HG02610 (cell line): ENCODE measurements around the gene STXBP1.

Experiments used
- ATAC-seq: cut with Tn5 transposase; IDR thresholded peaks from one replicate; pipeline ENCODE4 v1.9.1; 2021; ENCODE audit warnings: mild to moderate bottlenecking, moderate library complexity; ENCODE audit not compliant: unreplicated experiment

The STXBP1 gene

DNA sequence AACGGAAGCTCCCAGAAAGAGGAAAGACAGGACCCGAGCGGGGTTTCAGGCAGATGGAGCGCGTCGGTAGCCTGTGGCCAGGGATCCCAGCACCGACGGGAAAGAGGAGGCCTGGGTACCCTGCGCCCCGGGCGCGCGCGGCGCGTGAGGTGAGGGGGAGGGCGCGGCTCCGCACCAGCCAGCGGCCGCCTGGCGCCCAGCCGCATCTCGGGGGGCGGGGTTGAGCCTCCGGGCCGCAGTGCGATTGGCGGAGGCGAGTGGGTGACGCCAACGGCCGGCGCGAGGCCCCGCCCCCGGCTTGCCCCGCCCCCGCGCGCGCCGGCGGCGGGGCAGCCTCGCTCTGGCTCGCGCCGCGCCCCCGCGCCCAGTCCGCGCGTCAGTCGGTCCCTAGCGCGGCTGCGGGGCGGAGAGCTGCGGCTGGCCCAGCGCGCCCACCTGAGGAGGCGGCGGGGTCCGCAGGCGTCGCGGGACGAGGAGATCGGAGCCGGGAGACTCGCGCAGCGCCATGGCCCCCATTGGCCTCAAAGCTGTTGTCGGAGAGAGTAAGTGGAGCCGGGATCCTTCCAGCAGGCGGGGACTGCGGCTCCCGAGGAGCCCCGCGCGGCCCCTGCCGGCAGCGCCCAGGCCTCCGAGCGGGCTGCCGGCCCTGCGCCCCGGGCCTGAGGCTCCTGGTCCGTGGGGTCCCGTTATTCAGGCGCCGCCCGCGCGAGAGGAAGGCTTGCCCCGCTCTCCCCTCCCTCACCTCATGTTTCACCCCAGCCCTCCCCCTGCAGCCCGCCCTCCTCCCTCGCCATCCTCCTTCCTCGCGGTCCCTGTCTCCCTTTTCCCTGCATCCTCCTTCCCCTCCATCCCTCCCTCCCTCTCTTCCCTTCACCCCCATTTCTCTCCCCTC lies at the start of gene STXBP1:
Gene STXBP1, plus strand, starts transcription at position 379 of the 892 bp plus-strand sequence. Its CDS starts 127 bp downstream, at position 506.
- peak; percentile 92 for ATAC-seq

DNA sequence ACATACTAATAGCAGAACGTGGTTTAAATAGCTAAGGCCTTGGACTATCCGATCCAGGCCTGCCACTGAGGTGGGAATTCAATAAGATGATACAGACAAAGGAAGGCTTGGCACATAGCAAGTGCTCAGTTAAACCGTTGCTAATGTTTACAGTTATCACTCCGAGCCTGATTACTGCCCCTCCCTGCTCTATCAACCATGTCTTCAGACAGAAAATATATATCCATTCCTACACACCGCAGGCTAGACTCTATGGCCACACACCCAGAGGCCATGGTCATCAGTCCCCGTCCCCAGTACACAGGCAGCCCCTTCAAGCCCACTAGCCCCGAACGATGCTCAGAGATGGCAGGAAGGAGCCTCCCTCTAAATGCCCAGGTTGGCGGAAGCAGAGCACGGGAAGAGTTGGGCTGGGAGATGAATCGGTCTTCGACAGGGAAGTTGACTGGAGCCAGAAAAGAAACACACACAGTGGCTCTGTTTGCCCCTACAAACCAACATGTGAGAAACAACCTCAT lies 49.7 kb upstream of the STXBP1 start:
- ATAC-seq, result no peak

DNA sequence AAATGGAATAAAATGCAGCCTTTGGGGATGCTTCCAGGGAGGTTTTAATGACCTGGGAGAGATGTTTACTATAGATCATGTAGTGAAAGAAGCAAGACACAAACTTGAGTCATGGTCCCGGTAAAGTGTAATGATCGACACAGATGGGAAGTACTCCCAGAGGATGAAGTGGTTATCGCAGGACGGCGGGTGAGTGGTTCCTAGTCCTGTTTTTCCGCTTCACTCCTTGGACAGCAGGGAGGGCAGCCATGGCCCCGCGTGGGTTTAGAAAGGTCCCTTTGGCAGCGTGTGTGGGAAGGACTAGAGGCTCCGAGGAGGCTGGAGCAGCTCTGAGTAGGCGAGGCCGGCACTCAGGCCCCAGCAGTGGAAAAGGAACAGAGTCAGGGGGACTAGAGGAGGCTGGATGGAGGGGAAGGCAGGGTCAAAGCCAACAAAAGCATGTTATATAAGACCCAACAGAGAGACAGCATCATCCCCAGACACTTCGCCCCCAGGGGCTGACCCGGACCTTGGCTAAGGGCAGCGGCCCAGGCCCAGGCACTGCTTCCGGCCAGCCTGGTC lies 49.2 kb upstream of the STXBP1 start:
- ATAC-seq, result no peak

DNA sequence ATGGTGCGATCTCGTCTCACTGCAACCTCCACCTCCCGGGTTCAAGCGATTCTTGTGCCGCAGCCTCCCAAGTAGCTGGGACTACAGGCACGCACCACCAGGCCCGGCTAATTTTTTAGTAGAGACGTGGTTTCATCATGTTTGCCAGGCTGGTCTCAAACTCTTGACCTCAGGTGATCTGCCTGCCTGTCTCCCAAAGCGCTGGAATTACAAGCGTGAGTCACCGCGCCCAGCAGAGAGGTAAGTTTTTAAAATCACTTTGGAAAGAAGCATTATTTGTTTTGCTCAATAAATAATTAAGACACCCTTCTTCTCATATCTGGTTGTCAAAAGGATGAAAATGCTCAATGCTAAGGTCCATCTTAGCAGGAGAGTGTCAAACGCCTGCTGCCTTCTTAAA lies 48.5 kb upstream of the STXBP1 start:
- no peak for ATAC-seq

DNA sequence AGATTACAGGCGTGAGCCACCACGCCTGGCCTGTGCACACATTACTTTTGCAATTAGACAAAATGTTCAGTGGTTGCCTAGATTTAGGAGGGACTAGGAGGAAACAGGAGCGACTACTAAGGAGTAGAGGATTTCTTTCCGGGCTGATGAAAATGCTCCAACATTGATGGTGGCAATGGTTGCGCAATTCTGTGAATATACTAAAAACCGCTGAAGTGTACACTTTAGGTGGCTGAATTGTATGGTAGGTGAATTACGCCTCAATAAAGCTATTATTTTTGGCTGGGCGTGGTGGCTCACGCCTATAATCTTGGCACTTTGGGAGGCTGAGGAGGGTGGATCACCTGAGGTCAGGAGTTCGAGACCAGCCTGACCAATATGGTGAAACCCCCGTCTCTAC lies 46.8 kb upstream of the STXBP1 start:
- no peak for ATAC-seq

DNA sequence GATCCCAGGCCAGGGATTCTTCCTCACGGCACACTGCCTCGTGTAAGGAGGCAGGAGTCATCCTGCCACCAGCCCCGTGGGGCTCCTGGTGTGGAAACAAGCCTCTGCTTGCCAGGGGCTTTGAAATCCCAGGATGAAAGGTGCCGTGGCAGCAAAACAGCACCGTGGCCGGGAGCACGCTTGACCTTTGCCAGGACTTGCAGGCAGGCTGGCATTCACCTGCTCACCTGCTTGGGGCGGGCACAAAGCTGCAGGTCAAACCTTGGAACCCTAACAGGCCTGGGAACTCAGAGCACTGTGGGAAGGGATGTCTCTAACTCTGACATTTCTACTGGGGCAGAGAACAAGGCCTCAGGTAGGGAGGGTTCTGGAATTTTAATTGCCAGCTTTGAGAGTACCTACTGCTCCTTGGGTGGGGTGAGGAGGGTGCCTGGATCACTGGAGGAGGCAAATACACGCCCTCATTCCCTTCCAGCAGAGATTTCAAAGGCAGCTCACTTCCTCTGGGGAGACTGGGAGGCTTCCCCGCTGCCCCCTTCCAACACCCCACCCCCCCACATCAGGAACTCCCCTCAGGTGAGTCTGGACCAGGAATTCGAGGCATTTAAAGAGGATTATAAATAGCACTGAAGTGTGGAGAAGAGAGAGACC lies 45.6 kb upstream of the STXBP1 start:
- no peak for ATAC-seq

DNA sequence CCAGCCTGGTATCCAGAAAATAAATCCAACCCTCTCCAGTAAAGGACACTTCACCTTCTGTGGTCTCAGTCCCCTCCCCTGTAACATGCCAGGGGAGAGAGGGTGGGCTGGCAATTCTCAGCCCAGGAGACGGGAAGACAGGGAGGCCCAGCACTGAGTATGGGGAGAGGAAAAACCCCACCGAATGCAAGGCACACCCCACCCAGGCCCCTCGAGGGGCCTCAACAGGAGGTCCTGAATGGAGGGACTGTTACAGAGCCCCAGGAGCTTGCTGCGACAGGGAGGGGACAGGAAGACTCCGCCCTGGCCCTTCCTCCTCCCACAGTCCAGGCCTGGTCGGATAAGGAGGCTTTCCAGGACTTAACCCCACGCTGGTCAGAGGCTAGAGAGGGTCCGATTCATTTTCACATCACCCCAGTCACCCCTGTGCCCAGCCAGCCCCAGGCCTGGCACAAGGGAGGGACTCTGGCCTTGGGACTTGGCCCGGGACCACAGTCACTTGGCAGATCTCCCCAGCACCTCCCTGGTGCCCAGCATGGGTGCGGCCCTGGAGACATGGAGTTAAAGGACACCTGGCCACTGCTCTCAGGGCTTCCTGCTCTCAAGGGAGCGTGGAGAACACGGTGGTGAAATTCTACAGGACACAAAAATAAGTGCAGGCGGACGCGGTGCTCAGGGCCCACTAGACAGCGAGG lies 44.9 kb upstream of the STXBP1 start:
- no peak for ATAC-seq

DNA sequence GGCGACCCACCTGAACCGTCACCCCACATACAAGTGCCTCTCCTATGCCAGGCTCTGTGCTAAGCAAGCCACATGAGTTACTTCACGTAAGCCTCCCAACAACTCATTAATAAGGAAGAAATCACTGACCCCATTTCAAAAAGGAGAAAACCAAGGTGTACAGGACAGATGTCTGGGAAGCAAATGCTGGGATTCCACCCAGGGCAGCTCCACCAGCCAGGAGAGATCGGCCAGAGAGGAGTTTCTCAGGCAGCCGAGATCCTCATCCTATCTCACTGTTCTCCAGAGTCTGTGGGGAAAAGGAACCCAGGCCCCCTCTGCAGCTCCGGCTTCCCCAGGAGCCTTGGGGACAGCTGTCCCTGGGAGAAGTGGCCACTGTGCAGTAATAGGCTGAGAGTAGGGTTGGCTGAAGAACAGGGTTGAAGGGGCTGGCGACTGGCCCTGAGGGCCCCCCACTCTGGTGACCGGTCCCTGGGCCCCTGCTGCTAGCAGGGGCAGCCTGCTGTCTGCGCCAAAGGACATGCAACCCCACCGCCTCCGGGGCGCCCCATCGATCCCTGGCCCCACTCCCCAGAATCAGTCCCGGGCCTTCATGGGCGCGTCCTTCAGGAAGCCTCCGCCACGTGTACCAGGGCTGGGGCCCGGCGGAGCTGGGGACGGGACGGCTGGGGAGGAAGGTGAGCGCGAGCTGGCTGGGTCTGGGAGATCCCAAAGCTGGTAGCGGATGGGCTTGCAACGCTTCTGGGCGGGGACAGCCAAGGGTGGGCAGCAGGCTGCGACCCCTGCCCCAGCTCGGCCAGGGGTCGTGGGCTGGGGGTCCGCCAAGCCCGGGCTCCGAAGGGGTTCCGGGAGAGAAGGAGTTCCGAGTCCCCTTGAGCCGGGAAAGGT lies 44.1 kb upstream of the STXBP1 start:
- ATAC-seq, result no peak

DNA sequence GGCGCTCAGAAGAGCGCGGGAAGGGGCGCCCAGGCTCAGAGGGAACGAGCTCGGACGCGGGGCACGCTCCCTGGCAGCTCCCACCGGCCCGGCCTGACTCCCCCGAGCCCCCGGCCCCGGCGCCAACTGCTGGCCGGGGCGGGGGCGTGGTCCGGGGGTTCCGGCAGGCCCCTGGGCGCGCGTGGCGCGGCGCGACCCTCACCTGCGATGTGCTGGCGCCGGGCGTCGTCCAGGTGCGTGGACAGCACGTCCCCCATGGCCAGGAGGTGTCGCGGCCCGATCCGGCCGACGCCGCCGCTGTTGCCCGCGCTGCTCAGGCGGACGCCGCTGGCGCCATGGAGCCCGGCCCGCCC lies 43.5 kb upstream of the STXBP1 start:
- ATAC-seq, result no peak

DNA sequence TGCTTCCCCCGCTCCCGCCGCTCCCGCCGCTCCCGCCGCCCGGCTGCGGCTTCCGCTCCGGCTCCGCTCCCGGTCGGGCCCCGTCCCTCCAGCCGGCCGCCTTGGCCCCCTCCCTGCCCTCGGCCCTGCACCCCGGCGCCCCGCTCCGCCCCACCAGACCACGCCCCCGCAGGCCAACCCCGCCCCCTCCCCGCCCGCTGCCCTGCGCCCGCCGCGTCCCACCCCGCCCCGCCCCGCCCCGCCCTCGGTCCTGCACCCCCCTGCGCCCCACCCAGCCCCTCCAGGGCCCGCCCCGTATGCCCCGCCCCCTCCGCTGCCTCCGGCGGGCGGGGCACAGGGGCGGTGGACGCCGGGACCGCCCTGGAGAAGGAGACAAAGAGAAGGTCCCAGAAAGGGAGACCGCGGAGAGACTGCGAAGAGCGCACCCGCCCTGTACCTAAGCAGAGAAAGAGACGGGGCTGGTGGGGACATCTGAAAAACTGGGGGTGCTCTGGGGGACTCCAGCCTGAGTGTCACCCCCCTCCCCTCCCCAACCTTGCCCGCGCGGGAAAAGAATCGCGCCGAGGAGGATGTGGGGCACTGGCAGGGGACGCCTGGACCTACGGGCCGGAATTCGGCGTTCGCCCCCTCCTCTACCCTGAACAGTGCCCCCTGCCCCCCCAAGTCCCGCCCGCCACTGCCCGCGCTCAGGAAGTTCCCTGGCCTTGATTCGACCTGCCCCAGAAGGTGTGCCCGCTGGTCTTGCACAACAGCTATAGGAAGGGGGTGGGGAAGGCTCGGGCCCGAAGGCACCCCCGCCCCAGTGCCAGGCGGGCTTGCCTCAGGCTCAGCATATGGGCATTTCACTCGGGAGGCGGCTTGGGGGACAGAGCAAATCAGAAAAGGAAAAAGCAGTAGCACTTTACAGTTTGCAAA lies 42.8 kb upstream of the STXBP1 start:
- no peak for ATAC-seq

DNA sequence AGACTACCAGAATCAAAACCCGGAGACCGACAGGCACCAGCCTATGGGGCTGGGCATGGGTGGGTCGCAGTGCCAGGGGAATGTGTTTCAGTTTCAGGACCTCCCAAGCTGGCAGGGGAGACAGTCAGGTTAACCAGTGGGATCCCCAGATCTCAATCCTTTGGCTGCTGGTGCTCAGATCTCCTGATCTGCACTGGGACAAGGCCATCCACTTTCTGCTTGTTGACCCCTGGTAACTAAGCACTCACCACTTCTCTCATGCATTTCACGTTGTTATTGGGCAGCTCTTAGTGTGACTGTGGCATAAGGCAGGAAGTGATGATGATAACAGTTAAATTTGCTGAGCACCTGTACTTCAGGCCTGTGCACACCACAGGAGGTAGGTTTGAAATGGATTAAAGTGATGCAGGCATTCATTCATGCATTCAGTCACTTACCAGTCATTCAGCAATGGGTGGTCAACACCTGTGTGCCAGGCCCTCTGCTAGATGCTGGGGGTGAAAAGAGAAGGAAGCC lies 42.1 kb upstream of the STXBP1 start:
- ATAC-seq, result no peak

DNA sequence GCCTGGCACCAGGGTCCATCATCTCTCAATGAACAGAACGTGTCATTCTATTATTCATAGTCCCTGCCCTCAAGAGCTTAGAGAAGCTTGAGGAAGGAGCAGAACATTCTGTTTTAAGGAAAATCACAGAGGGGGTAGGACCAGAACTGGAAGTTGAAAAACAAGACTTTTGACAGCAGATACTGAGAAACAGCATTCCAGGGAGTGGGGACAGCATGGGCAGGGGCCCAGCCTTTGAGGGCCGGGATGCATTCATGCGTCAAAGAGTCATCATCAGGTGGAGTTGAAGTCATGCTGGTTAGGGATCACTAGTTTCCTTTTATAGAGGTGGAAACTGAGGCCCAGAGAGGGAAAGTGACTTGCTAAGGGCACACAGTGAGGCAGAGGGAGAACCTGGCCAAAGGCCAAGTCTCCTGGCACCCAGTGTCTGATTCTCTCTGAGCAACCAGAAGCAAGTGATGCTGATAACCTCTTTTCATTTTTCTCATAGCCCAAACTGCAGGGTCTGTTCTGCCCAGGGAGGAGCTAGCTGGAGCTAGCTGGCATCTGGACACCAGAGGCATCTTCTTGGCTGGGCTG lies 41.5 kb upstream of the STXBP1 start:
- no peak for ATAC-seq

DNA sequence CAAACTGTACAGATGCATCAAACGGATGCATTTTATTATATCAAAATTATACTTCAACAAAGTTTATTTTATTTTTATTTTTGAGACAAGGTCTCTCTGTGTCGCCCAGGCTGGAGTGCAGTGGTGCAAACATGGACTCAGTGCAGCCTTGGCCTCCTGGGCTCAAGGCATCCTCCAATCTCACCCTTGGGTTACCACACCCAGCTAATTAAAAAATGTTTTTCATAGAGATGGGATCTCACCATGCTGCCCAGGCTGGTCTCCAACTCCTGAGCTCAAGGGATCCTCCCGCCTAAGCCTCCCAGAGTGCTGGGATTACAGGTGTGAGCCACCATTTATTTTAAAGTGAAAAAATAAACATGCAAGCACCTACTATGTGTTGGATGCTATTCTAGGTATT lies 40.1 kb upstream of the STXBP1 start:
- no peak for ATAC-seq

DNA sequence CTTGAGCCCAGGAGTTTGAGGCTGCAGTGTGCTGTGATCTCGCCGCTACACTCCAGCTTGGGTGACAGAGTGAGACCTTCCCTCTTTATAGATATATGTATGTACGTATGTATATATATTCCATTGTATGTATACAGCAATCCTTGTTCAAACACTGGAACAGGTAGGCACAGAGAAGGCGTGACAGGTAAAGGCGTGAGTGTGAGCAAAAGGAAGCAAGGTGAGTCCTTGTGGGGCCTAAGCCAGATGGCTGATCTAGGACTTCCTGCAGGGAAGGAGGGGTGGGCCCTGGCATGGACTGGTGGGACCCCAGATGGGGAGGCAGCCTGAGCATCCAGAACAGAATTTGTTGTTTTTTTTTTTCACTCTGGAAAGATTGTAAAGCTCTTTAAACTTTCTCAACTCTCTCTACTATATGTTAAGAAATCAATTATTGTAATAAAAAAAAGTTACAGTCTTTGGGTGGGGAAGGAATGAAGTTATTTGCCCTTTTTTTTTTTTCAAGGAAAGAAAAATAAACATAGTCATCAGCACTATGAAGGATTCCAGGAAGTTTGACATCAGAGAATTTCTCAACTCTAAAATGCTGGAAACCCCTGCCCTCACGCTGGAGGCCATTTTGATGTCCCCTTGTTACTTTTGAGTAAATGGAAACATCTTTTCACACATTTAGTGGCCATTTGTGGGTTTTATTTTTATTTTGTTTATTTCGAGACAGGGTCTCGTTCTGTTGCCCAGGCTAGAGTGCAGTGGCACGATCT lies 38.9 kb upstream of the STXBP1 start:
- no peak for ATAC-seq

DNA sequence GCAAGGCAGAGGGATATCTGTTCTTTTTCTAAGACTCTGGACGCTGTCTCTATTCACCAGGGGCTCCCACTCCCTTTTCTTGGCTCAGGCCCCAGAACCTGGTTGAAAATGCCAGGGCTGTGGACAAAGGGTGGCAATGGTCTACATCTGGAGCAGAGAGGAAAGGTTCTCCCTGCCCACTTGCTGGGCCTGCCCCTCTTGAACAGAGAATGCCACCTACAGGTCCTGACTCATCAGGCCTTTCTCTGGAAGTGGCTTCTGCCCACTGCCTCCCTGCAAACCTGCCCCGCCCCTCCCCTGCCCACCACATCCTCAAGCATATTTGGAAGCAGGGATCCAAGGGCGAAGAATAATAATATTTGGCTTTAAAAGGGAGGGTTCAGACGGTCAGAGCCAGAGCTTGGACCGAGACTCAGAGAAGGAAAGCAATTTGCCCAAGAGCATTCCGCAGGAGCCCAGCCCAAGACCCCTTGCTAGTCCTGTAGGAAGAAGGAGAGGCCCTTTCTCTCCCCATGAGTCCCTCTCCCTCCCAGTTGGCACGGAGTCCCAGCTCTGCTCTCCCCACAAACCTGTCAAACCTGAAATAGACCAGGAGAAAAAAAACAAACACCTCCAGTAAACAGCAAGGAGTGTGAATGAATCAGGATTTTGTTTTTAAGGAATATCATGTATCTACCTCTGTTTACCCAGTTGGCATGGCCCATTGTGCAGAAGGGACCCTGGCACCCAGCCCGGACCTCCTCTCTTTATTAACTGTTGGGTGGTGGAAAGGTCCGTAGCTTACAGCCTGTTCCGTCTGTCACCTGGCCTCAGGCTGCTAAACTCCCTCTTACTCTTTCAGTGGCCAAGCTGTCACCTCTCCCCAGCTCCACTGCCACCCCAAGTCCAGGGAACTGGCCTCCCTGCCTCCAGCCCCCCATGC lies 37.7 kb upstream of the STXBP1 start:
- no peak for ATAC-seq

DNA sequence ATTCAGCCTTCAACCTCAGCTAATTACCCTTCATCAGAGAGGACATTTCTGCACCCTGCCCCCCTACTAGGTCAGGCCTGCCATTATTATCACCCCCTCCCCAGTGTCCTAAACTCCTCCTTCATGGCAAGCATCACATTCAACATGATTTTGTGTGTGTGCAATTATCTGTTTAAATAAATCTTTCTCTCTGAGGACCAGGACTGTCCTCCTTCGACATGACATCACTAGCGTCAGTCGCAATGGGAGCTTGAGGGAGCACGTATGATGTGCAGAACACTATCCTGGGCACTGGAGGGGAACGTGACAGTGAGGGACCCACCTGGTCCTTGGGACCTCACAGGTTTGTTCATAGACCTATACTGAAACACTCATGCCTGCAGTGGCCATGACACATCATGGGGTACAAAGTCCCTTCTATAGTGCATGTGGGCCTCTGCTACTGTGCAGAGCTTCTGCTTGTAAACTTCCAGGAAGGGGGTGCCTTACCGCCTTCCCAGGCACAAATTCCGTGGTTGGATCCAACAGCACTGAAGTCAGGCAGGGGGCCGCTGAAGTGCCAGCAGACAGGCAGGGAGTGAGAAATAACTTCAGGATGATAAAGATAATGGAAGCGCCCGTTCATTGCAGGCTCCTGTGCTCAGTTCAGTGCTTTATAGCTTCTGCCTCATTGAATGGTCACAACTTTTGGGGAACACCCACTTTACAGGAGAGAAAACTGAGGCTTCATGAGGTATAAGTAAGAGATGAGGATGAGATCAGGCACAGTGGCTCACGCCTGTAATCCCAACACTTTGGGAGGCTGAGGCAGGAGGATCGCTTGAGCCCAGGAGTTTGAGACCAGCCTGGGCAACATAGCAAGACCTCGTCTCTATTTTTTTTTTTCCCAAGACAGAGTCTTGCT lies 36.0 kb upstream of the STXBP1 start:
- ATAC-seq, result no peak
